ENCODE data around the gene TMEM120B.

DNA sequence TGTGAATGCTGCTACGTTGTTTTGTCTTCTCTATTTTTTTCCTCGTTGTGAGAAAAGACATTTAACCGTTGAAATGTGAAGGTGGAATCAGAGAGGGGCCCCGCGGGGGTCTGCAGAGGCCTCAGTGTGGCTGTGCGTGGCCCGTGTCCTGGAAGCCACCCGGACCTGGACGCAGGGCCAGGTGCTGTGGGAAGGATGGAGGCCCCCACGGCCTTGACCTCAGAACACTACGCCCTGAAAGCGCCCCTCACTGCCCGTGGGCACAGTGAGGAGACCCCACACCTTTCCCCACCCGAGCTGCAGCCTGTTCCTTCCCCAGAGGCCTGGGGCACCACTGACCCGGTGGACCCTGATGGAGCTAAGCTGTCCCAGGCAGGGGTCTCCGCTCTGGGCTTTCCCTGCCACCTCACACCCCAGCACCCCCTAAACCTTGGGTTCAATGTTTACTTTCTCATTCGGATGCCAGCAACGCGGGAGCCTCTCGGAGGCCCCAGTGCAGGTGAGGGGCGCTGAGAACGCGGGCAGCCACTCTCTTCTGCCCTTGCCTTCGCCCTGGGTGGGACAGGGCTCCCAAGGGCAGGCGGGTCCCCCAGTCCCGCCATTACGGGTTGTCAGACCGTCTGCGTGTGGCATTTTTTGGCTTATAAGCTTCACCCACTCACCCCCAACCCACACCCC lies 118.2 kb downstream of the TMEM120B start:
- TF ChIP-seq ZNF547 (CRISPR knock-in tag; IDR thresholded peaks at IDR 0.05) (no peak), CREB1 (IDR thresholded peaks at IDR 0.05) (no peak), CREB1 (CRISPR knock-in tag; IDR thresholded peaks at IDR 0.05) (no peak), CBFB (CRISPR knock-in tag; IDR thresholded peaks at IDR 0.05) (no peak), TGIF2 (CRISPR knock-in tag; IDR thresholded peaks at IDR 0.05) (no peak), MEF2D (CRISPR knock-in tag; IDR thresholded peaks at IDR 0.05) (no peak), ZNF724P (CRISPR knock-in tag; IDR thresholded peaks at IDR 0.05; ENCODE audit: borderline replicate concordance) (no peak), HDAC6 (IDR thresholded peaks at IDR 0.05; ENCODE audit: low read depth, low read length) (no peak), SRY (CRISPR knock-in tag; IDR thresholded peaks at IDR 0.05) (no peak), SMARCC2 (IDR thresholded peaks at IDR 0.05) (no peak)
- TF ChIP-seq, protein P1, sequence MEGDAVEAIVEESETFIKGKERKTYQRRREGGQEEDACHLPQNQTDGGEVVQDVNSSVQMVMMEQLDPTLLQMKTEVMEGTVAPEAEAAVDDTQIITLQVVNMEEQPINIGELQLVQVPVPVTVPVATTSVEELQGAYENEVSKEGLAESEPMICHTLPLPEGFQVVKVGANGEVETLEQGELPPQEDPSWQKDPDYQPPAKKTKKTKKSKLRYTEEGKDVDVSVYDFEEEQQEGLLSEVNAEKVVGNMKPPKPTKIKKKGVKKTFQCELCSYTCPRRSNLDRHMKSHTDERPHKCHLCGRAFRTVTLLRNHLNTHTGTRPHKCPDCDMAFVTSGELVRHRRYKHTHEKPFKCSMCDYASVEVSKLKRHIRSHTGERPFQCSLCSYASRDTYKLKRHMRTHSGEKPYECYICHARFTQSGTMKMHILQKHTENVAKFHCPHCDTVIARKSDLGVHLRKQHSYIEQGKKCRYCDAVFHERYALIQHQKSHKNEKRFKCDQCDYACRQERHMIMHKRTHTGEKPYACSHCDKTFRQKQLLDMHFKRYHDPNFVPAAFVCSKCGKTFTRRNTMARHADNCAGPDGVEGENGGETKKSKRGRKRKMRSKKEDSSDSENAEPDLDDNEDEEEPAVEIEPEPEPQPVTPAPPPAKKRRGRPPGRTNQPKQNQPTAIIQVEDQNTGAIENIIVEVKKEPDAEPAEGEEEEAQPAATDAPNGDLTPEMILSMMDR (CRISPR knock-in tag; IDR thresholded peaks at IDR 0.05), result no peak
